Stimulated activated CD8-positive, alpha-beta memory T cell treated with anti-CD3 and anti-CD28 coated beads, Interleukin-4, amount 100 ng/mL, for 4 hours (primary cell): ENCODE data around the gene TNNI3K.

Experiments
- DNase-seq, 2 donors: peaks; one replicate each; pipeline ENCODE4 v3.0.0-alpha.2; 2020; ENCODE audit warnings: low read depth in 2 of 2, low spot score in 1 of 2

TNNI3K gene

GRCh38 chr1:74549932-74550331 is 314.7 kb downstream of the TNNI3K start:
- no peak for DNase-seq

- DNase-seq = no peak
Measured at GRCh38 chr1:74570797-74571492, 335.8 kb downstream of the TNNI3K start.

GRCh38 chr1:74571493-74571800 is 336.3 kb downstream of the TNNI3K start:
- no peak for DNase-seq

DNA sequence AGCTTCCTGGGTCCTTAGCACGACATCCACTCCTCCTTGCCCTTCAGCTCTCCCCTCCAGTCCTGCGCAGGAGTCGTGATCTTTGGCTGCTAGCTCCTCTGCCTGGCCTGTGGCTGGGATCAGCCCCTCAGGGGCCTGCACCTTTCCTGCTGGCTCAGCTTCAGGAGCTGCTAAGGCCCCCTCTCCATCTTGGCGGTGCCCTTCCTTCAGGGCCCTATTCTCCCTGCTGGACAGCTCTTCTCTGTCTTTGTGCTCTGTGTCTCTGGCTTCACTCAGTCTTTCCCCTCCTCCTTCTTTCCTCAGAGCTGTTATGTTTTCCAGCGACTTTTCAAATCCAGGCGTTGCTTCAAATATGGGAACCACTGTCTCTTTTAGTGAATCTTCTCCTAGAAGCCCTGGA is 336.7 kb downstream of the TNNI3K start:
- DNase-seq = no peak

GRCh38 chr1:74578101-74578500 is 342.9 kb downstream of the TNNI3K start:
- no peak for DNase-seq

- DNase-seq = no peak
Measured at GRCh38 chr1:74579425-74579824, 344.2 kb downstream of the TNNI3K start.

GRCh38 chr1:74583397-74583796 is 348.2 kb downstream of the TNNI3K start:
- DNase-seq = no peak

- no peak for DNase-seq
Measured at GRCh38 chr1:74584185-74584584, 349.0 kb downstream of the TNNI3K start.

DNA sequence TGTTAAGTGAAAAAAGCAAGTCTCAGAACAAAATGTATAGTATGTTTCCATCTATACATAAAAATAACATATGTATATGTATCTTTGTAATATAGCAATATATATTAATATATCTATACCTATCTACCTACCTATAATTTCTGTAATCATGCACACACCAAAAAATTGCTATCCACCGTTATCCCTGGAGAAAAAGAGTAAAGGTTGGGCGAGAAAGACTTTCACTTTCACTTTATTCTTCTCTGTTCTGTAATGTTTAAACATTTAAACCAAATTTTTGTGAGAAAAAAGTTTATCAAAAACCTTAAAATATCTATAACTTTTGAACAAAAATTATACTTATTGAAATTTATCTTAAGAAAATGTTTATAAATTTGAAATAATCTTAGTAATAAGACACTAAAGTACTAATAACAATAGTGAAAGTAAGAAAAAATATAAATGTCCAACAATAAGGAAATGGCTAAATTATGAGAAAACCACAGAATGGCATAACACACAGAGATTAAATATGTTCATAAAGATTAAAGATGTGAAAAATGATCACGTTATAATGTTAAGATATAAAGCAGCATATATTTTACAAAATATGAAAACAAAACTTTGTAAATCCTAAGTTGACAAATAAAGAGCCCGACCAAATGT is 351.2 kb downstream of the TNNI3K start:
- DNase-seq = no peak

DNA sequence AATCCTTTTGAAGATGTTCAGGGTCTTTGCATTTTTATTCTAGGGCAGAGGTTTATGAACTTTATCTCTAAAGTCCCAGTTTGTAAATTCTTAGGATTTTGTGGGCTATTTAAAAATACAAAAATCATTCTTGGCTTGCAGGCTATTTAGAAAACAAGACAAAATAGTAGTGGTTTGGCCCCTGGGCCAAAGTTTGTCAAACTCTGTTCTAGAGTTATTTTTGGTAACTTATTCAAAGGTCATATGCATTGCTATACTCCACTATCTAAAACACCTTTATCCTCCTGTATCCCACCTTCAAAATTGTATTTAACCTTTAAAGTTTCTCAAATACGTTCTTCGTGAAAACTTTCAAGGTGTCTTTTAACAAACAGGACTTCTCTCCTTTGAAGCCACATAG is 352.7 kb downstream of the TNNI3K start:
- DNase-seq = no peak

- DNase-seq = no peak
Measured at GRCh38 chr1:74590288-74590687, 355.1 kb downstream of the TNNI3K start.

DNA sequence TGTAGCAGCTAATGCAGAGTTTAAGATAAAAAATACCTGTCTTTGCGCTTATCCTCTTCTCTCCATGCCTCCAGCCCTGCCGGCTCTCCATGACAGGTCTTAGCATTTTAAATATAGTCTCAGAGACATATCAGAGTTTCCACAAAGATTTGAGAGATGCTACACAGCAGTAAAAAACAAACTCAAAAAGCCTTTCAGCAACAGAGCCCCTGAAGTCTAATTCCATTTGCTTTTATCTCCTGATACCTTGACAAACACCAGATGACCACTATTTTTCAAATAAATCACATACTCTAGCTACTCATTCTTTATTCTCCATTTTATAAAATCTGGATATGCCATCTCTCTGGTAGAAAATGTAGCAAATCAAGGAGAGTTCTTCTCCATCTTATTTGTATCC is 356.8 kb downstream of the TNNI3K start:
- DNase-seq = no peak

GRCh38 chr1:74592580-74593355 is 357.6 kb downstream of the TNNI3K start:
- no peak for DNase-seq
